B cell (primary cell): Measurements from ENCODE around the gene TIGD3. TPM values are rescaled to one million over a fixed set of nuclear protein-coding genes. Genes with fewer than 3 reads are reported as not detected.

Experiments used
- ATAC-seq: fragments of 200-7000 bp; cut with Tn5 transposase; one replicate; pipeline ENCODE4 v1.10.0; 2021; ENCODE audit warnings: low read depth, mild to moderate bottlenecking, moderate number of reproducible peaks, moderate library complexity
- CTCF ChIA-PET: fragments of 350-600 bp; sonication (Branson Sonifier 250); formaldehyde crosslinking; loops from one replicate; lab custom pipeline; 2021; ENCODE audit warnings: antibody characterized with exemption, inconsistent platforms; lab: Charles Lee
- POLR2A ChIA-PET: fragments of 350-600 bp; sonication (Branson Sonifier 250); formaldehyde crosslinking; loops from one replicate; lab custom pipeline; 2021; ENCODE audit warnings: antibody characterized with exemption; lab: Charles Lee
- DNase-seq: peaks from one replicate; pipeline ENCODE4 v3.0.0; 2013
- H2AFZ ChIP-seq: 2 replicates; pipeline ENCODE4 v1.6.1; 2012; ENCODE audit warnings: mild to moderate bottlenecking, low read depth, low read length; ENCODE audit not compliant: insufficient read depth, poor library complexity, severe bottlenecking
- H3K27ac ChIP-seq, 2 donors: 1 replicate in 1 of 2; 2 replicates in 1 of 2; pipeline ENCODE4 v1.5.1; 2012 to 2013; ENCODE audit warnings: low read length in 2 of 2, mild to moderate bottlenecking in 2 of 2, moderate library complexity in 1 of 2
- H3K27me3 ChIP-seq, 4 experiments: fragments of 200-600 bp in 1 of 4; sonication (generic) in 1 of 4; replicated peaks in 1 of 4; 1 replicate in 2 of 4; 2 replicates in 2 of 4; pipeline versions ENCODE4 v1.6.1 to v1.7.0; 2013 to 2016; ENCODE audit warnings: low read length in 3 of 4, mild to moderate bottlenecking in 2 of 4, mixed read lengths in 1 of 4, moderate library complexity in 1 of 4; ENCODE audit not compliant: insufficient read depth in 4 of 4, control insufficient read depth in 3 of 4; ENCODE audit errors: control extremely low read depth in 1 of 4
- H3K36me3 ChIP-seq, 2 experiments: replicated peaks in 1 of 2; 1 replicate in 1 of 2; 2 replicates in 1 of 2; pipeline versions ENCODE4 v1.6.1 to v1.7.1; 2013; ENCODE audit warnings: low read length in 1 of 2; ENCODE audit not compliant: insufficient read depth in 2 of 2, control insufficient read depth in 1 of 2; ENCODE audit errors: control extremely low read depth in 1 of 2, extremely low read depth in 1 of 2
- H3K4me1 ChIP-seq, 2 donors: fragments of 200-600 bp in 1 of 2; sonication (generic) in 1 of 2; 1 replicate in 1 of 2; 2 replicates in 1 of 2; pipeline versions ENCODE4 v1.5.1 to v1.6.1; 2013 to 2017; ENCODE audit warnings: low read length in 2 of 2; ENCODE audit not compliant: control insufficient read depth in 2 of 2, insufficient read depth in 2 of 2
- H3K4me2 ChIP-seq: replicated peaks from 2 replicates; pipeline ENCODE3; 2012; ENCODE audit warnings: mild to moderate bottlenecking, low read depth, low read length; ENCODE audit not compliant: poor library complexity, severe bottlenecking
- H3K4me3 ChIP-seq, 5 experiments: fragments of 200-600 bp in 1 of 5; sonication (generic) in 1 of 5; 1 replicate in 3 of 5; 2 replicates in 2 of 5; pipeline versions ENCODE4 v1.5.1 to v1.7.0; 2011 to 2016; ENCODE audit warnings: low read length in 4 of 5, mild to moderate bottlenecking in 4 of 5, low read depth in 2 of 5, control low read depth in 1 of 5, moderate library complexity in 1 of 5; ENCODE audit not compliant: insufficient read depth in 1 of 5; ENCODE audit errors: control extremely low read depth in 1 of 5, extremely low read depth in 1 of 5
- H3K79me2 ChIP-seq: fragments of 200-600 bp; sonication (generic); one replicate; pipeline ENCODE4 v1.6.0; 2016; ENCODE audit warnings: low read length; ENCODE audit not compliant: control insufficient read depth, insufficient read depth
- H3K9ac ChIP-seq: fragments of 200-600 bp; sonication (generic); 2 replicates; pipeline ENCODE4 v1.6.1; 2017; ENCODE audit warnings: mild to moderate bottlenecking, low read length, moderate library complexity
- H3K9me3 ChIP-seq, 3 donors: one replicate each; pipeline versions ENCODE4 v1.6.1 to v1.7.1; 2013; ENCODE audit warnings: low read length in 2 of 3; ENCODE audit not compliant: control insufficient read depth in 2 of 3, insufficient read depth in 1 of 3; ENCODE audit errors: control extremely low read depth in 1 of 3
- H4K20me1 ChIP-seq: 2 replicates; pipeline ENCODE4 v1.6.0; 2012; ENCODE audit warnings: mild to moderate bottlenecking, low read length; ENCODE audit not compliant: insufficient read depth, control insufficient read depth, poor library complexity, severe bottlenecking
- H3K27ac Mint-ChIP-seq: one replicate; pipeline ENCODE4 v1.8.0; 2021; ENCODE audit warnings: mixed read lengths
- H3K27me3 Mint-ChIP-seq: one replicate; pipeline ENCODE4 v1.8.0; 2021; ENCODE audit warnings: mixed read lengths
- H3K4me1 Mint-ChIP-seq: one replicate; pipeline ENCODE4 v1.8.0; 2021; ENCODE audit warnings: mixed read lengths
- H3K4me3 Mint-ChIP-seq: one replicate; pipeline ENCODE4 v1.8.0; 2021; ENCODE audit warnings: mixed read lengths
- H3K9me3 Mint-ChIP-seq: one replicate; pipeline ENCODE4 v1.8.0; 2022; ENCODE audit warnings: mixed read lengths; ENCODE audit not compliant: insufficient read depth
- CTCF ChIP-seq: fragments of 200-600 bp; IDR thresholded peaks from one replicate; pipeline ENCODE4 v1.8.0; 2022; ENCODE audit warnings: antibody characterized with exemption, mild to moderate bottlenecking
- EZH2 ChIP-seq: IDR thresholded peaks from 2 replicates; pipeline ENCODE4 v1.6.1; 2012; ENCODE audit warnings: borderline replicate concordance, low read depth, mild to moderate bottlenecking, moderate library complexity, low read length; ENCODE audit not compliant: insufficient read depth, poor library complexity, severe bottlenecking
- WGBS: methylation state at CpG from one replicate; pipeline ENCODE4 v1.1.5; 2013; ENCODE audit warnings: missing lambda C conversion rate; ENCODE audit not compliant: insufficient coverage; 5-methylcytosine and 5-hydroxymethylcytosine counted together
- intact Hi-C: fragments of 100-400 bp; cut with micrococcal nuclease; formaldehyde crosslinking; loops from one replicate; pipeline ENCODE4 v1.10.0; 2022
- polyA plus RNA-seq: library from polyadenylated mRNA; depleted of rRNA; stranded (reverse); fragments of >200 nt; gene quantifications from 2 replicates; pipeline ENCODE4 v1.2.3, GENCODE V29; 2012
- total RNA-seq, 2 donors: library from RNA; stranded (reverse); fragments of 120-200 nt in 1 of 2; gene quantifications; 1 replicate in 1 of 2; 2 replicates in 1 of 2; pipeline versions ENCODE4 v1.2.3 to v1.2.4, GENCODE V29; 2013 to 2022

Gene TIGD3
- total and polyA plus RNA-seq, 2 donors (not counting 1 experiment from before 2014, with no cell fraction given), result 3.8 to 6.1 TPM

GRCh38 chr11:65362966-65363365, 8.4 kb downstream of the TIGD3 start:
- CTCF ChIA-PET, result interaction anchor here (0.6 to 2.8 kb wide), 9 partner anchors 33 to 225 kb away, joined by 3 to 11 read pairs (median 5); partner anchors contain the start of gene CDC42EP2
- Mint-ChIP-seq H3K9me3 (no peaks in the 10 kb centered on the region), H3K27me3 (no peaks in the 10 kb centered on the region), H3K4me1 (peaks cover 21% of the 10 kb centered on the region), H3K27ac (peak overlapping the region; percentile 100), H3K4me3 (peak overlapping the region; percentile 81)
- peak overlapping the region; percentile 51 for H3K9ac ChIP-seq
- no peaks in the 10 kb centered on the region for H3K27me3 ChIP-seq
- WGBS, result 66% methylated on average over 4 of the region's 6 CpGs
- H3K27ac ChIP-seq, result peak overlapping the region; percentile 78 to 91
- peaks cover 17 to 33% of the 10 kb centered on the region in 2 donors for H3K4me1 ChIP-seq
- H3K4me3 ChIP-seq, result peak overlapping the region in 3 of 5 experiments; percentile 15 to 34 (median 31)
- DNase-seq, result no peak
- H3K79me2 ChIP-seq, result peaks cover 13% of the 10 kb centered on the region
- H3K36me3 ChIP-seq, result no peaks in the 10 kb centered on the region
- H3K4me2 ChIP-seq, result peak overlapping the region; percentile 58
- POLR2A ChIA-PET, result interaction anchor here (0.6 to 2.3 kb wide), 9 partner anchors 13 to 428 kb away, joined by 3 to 19 read pairs (median 4); partner anchors contain the start of genes MALAT1 and NEAT1
- no peaks in the 10 kb centered on the region for H4K20me1 ChIP-seq
- no peak for TF ChIP-seq EZH2
- no peak for TF ChIP-seq CTCF
- peak overlapping the region; percentile 78 for H2AFZ ChIP-seq
- ATAC-seq, result no peak
- intact Hi-C loops, result loop anchor here (1.0 kb wide), 2 partner anchors 9 to 114 kb away; partner anchors contain the start of gene TIGD3
- H3K9me3 ChIP-seq, result no peaks in the 10 kb centered on the region

DNA sequence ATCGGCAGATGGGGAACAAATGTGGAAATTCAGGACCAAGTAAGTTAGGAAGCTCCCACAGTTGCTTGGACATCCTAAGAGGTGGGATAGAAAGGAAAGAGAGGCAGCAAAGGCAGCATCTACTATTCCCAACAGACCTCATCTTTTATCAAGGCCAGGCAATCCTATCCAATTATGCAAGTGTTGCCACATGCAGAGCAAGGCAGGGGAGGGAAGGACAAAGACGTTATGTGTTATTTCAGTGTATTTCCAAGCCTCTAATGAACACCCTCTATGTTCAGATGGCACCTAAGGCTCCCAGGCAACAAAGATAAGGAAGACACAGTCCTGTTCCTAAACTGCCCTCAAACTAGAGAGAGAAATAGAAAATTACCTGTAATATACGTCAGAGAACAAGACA, 9.2 kb downstream of the TIGD3 start:
- no peaks in the 10 kb centered on the region for H3K36me3 ChIP-seq
- no peak overlapping the region for H3K9ac ChIP-seq
- H3K9me3 Mint-ChIP-seq, result no peaks in the 10 kb centered on the region
- no peaks in the 10 kb centered on the region for H3K27me3 Mint-ChIP-seq
- H3K9me3 ChIP-seq, result no peaks in the 10 kb centered on the region
- H3K27me3 ChIP-seq, result no peaks in the 10 kb centered on the region
- TF ChIP-seq EZH2 (no peak), CTCF (no peak)
- ChIA-PET CTCF (interaction anchor here (1.2 to 2.4 kb wide), 4 partner anchors 17 to 188 kb away, joined by 4 to 8 read pairs (median 4); no protein-coding TSS in a partner anchor), POLR2A (interaction anchor here (0.5 to 2.3 kb wide), 3 partner anchors 31 to 154 kb away, joined by 3 to 7 read pairs (median 3); partner anchors contain the start of gene MALAT1)
- no peaks in the 10 kb centered on the region for H4K20me1 ChIP-seq
- no peak overlapping the region for H3K4me3 ChIP-seq
- peaks cover 21% of the 10 kb centered on the region for H3K4me1 Mint-ChIP-seq
- ATAC-seq (no peak), DNase-seq (no peak)
- no peak overlapping the region for H3K4me2 ChIP-seq
- peaks cover 17 to 33% of the 10 kb centered on the region in 2 donors for H3K4me1 ChIP-seq
- peak overlapping the region; percentile 78 for H3K27ac Mint-ChIP-seq
- H3K79me2 ChIP-seq, result peaks cover 13% of the 10 kb centered on the region
- H3K4me3 Mint-ChIP-seq, result peak overlapping the region; percentile 53
- intact Hi-C loops, result no loop called here
- H3K27ac ChIP-seq, result no peak overlapping the region
- no CpG with 5 or more reads among the region's 3 CpGs for WGBS
- H2AFZ ChIP-seq, result no peak overlapping the region
